H1 (cell line): Measurements from ENCODE around the gene TADA2B. TPM values are rescaled to one million over a fixed set of nuclear protein-coding genes. Genes with fewer than 3 reads are reported as not detected.
A peak's percentile ranks its signal among the peaks of the same experiment; 100 is the strongest.

Experiments used
- CBX8 ChIP-seq: fragments of 300-800, 300-1000 bp; sonication (generic); IDR thresholded peaks from 2 replicates; pipeline ENCODE4 v1.7.1; 2016; ENCODE audit warnings: low read depth, low read length, borderline replicate concordance
- CEBPB ChIP-seq: IDR thresholded peaks from 2 replicates; pipeline ENCODE4 v1.6.1; 2012; ENCODE audit warnings: low read depth, low read length
- CHD7 ChIP-seq: fragments of 300-600 bp; sonication (generic); IDR thresholded peaks from 2 replicates; pipeline ENCODE4 v1.7.1; 2012; ENCODE audit warnings: low read length, moderate library complexity, mild to moderate bottlenecking, inconsistent platforms; ENCODE audit not compliant: insufficient replicate concordance
- KDM4A ChIP-seq: IDR thresholded peaks from one replicate; pipeline ENCODE4 v1.7.1; 2012; ENCODE audit warnings: low read depth, mild to moderate bottlenecking, moderate library complexity, low read length, inconsistent platforms; ENCODE audit not compliant: severe bottlenecking
- RNF2 ChIP-seq: fragments of 200-900, 300-1000 bp; sonication (generic); IDR thresholded peaks from 2 replicates; pipeline ENCODE4 v1.7.1; 2016; ENCODE audit warnings: borderline replicate concordance, low read depth, mild to moderate bottlenecking, antibody characterized with exemption, low read length; ENCODE audit not compliant: poor library complexity, severe bottlenecking; ENCODE audit errors: missing control alignments
- RXRA ChIP-seq: IDR thresholded peaks from 2 replicates; pipeline ENCODE4 v1.6.1; 2011; ENCODE audit warnings: low read depth, mild to moderate bottlenecking, low read length, moderate library complexity; ENCODE audit not compliant: insufficient read depth
- TAF1 ChIP-seq: IDR thresholded peaks from 2 replicates; pipeline ENCODE4 v1.6.1; 2011; ENCODE audit warnings: mild to moderate bottlenecking, low read depth, low read length
- TAF7 ChIP-seq: optimal IDR thresholded peaks from 2 replicates; pipeline ENCODE3; 2011; ENCODE audit warnings: low read depth, mild to moderate bottlenecking, inconsistent platforms, low read length, moderate library complexity, borderline replicate concordance
- YY1 ChIP-seq: IDR thresholded peaks from 2 replicates; pipeline ENCODE4 v1.6.1; 2011; ENCODE audit warnings: low read depth, mild to moderate bottlenecking, low read length
- polyA plus RNA-seq, 7 experiments: library from polyadenylated mRNA; depleted of rRNA in 3 of 7; stranded (reverse) in 5 of 7; unstranded in 2 of 7; fragments of >200 nt in 5 of 7; fragments of 200-250 nt in 2 of 7; gene quantifications; 1 replicate in 5 of 7; 2 replicates in 1 of 7; 4 replicates in 1 of 7; pipeline versions ENCODE4 v1.2.1 to v1.2.3, GENCODE V29; 2011 to 2013; ENCODE audit warnings: missing spikeins in 2 of 7, mixed read lengths in 2 of 7
- total RNA-seq: library from RNA; stranded (reverse); fragmentation: NEBNext Ultra II Directional; extraction: Animal tissue kit (Norgen Biotek cat#: 25700); gene quantifications from 2 replicates; pipeline ENCODE4 v1.2.1, GENCODE V29; 2021
- TF ChIP-seq, protein P1 (sequence below): IDR thresholded peaks from 2 replicates; pipeline ENCODE4 v1.6.1; 2012; ENCODE audit warnings: low read length, inconsistent platforms

The TADA2B gene
- total and polyA plus RNA-seq, 2 of the 8 experiments (the other 6 are each of a cell fraction or from before 2014, with no cell fraction given), result 5.7 to 12.1 TPM

DNA sequence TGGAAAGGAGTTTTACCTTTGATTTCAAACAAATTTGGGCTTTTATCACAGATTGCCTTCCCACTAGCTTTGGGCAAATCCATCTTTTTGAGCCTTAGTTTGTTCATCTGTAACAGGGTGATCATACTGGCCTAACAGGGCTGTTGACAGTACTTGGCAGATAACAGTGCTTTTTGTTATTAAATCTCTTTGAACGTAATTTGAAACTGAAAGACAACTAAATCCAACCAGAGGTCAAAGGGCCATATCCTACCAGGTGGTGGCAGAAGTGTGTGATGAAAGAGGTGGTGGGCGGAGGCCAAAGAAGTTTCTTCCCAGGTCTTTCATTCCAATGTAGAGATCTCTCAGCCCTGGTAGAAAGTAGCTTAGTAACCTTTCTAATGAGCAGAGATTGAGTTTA, 35.2 kb upstream of the TADA2B start (continued):
- TF ChIP-seq CHD7 (peak; percentile 21), RNF2 (no peak), CEBPB (peak; percentile 75), TAF7 (no peak), RXRA (no peak), KDM4A (no peak), TAF1 (no peak), YY1 (no peak), CBX8 (no peak)
- TF ChIP-seq, protein P1, sequence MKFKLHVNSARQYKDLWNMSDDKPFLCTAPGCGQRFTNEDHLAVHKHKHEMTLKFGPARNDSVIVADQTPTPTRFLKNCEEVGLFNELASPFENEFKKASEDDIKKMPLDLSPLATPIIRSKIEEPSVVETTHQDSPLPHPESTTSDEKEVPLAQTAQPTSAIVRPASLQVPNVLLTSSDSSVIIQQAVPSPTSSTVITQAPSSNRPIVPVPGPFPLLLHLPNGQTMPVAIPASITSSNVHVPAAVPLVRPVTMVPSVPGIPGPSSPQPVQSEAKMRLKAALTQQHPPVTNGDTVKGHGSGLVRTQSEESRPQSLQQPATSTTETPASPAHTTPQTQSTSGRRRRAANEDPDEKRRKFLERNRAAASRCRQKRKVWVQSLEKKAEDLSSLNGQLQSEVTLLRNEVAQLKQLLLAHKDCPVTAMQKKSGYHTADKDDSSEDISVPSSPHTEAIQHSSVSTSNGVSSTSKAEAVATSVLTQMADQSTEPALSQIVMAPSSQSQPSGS, result no peak
